GM18511 (cell line): ENCODE results near the gene TMEM139.
"Not testable (repeated sequence)": the region's sequence is repeated elsewhere in the genome, so short reads cannot be mapped to it uniquely, and the experiment has no call there.

Source experiments
- ATAC-seq: cut with Tn5 transposase; IDR thresholded peaks from one replicate; pipeline ENCODE4 v1.9.1; 2021; ENCODE audit warnings: mild to moderate bottlenecking, moderate library complexity; ENCODE audit not compliant: unreplicated experiment

TMEM139 gene

GRCh38 chr7:143287935-143288826 lies 3.4 kb downstream of the TMEM139 start, which contains the start of gene CASP2:
TSS of gene CASP2 (plus strand) at chr7:143288351. CDS start at chr7:143288456, 105 bp downstream.
- peak; percentile 89 for ATAC-seq

GRCh38 chr7:143288836-143289235 lies 4.1 kb downstream of the TMEM139 start:
- ATAC-seq = peak; percentile 3

GRCh38 chr7:143289421-143289820 lies 4.7 kb downstream of the TMEM139 start:
- ATAC-seq = no peak

DNA sequence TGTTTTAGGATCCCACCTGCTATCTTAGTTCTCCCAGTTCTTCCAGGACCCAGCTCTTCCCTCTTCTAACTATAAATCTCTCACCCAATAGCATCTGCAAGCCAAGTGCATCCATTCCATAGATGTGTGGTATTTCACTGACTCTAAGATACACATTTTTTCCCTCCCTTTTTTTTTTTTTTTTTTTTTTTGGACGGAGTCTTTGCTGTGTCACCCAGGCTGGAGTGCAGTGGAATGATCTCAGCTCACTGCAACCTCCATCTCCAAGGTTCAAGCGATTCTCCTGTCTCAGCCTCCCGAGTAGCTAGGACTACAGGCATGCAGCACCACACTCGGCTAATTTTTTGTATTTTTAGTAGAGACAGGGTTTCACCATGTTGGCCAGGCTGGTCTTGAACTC lies 5.1 kb downstream of the TMEM139 start:
- not testable (repeated sequence) for ATAC-seq

DNA sequence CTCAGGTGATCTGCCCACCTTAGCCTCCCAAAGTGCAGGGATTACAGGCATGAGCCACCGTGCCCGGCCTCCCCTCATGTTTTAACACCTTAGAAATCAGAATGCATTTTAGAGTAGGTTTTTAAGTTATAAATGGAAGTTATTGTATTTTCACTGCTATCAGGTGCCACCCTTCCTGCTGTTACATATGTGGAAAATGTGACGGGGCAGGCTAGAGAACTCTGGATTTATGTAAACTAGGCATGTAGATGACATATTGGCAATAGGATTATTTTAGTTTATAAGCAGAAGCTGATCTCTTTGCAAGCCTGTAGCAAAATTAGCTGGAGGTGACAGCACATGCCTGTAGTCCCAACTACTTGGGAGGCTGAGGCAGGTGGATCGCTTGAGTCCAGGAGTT lies 5.5 kb downstream of the TMEM139 start:
- no peak for ATAC-seq

DNA sequence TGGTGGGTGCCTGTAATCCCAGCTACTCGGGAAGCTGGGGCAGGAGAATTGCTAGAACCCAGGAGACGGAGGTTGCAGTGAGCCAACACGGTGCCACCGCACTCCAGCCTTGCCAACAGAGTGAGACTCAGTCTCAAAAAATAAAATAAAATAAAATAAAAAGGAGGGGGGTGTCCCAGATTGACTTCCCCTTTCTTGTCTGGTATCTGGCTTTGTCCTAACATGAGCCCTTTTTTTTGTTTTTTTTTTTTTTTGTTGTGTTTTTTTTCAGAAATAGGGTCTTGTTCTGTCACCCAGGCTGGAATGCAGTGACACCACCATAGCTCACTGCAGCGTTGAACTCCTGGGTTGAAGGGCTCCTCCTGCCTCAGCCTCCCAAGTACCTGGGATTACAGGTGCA lies 8.1 kb downstream of the TMEM139 start:
- no peak for ATAC-seq

DNA sequence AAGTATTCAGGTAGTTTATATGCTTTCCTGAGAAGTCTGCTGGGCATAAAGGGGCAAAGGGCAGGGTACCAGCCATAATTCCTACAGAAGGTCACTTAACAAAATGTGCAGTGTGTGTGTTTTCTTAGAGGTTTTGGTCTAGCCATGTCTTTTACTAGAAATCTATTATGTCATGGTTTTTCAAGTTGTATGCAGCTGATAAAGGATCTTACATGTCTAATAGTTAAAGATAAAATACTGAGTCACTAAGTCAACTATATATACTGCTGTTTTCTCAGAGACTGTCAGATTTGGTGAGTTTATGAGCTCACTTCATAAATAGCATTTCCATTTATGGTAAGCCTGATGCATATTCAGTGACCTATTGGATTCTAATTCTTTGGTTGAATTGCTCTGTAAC lies 11.1 kb downstream of the TMEM139 start:
- ATAC-seq = no peak

DNA sequence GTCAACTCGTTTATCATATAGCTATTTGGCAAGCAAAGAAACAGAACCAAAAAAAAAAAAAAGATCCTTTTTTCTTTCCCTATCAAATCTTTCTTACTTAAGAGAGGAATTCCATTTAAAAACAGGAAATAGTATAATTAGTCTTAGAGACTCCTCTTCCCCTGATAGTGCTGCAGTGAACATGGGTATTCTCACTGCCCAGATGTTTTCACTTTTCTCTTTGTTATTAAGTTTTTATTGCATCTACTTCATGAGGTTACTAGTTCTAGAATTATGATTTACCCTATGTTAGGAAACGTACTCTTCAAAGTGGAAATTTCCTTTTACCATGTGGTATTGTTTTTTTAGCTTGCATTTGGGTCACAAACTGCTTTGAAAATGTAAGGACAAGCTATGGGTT lies 11.9 kb downstream of the TMEM139 start:
- no peak for ATAC-seq

DNA sequence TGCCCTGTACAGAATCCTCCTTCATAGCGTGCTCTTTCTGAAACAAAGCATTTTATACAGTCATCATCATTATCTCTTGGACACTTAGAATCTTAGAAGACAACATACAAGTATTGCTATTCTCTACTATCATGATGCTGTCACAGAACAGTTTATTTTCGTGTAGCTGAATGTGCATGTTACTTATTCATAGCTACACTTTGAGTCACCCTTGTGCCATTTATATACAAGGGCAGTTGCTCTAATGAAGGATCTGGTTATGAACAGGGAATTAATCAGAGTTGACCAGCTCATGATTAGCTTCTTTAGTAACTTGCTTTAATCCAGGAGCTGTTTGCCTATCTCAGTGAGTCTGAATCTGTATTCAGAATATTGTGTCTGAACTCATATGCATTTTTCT lies 14.6 kb downstream of the TMEM139 start:
- no peak for ATAC-seq

DNA sequence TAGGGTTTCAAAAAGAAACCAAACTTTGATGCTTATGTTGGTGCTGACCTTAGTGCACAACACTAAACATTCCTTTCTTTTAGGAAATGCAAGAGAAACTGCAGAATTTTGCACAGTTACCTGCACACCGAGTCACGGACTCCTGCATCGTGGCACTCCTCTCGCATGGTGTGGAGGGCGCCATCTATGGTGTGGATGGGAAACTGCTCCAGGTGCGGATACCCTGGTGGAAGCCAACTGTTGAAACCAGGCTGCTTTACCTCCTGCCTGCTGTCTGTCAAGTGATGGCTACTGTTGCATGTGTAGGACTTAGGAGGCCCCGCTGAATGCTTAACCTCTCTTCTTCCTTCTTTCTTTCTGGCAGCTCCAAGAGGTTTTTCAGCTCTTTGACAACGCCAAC lies 15.1 kb downstream of the TMEM139 start:
- ATAC-seq = no peak

DNA sequence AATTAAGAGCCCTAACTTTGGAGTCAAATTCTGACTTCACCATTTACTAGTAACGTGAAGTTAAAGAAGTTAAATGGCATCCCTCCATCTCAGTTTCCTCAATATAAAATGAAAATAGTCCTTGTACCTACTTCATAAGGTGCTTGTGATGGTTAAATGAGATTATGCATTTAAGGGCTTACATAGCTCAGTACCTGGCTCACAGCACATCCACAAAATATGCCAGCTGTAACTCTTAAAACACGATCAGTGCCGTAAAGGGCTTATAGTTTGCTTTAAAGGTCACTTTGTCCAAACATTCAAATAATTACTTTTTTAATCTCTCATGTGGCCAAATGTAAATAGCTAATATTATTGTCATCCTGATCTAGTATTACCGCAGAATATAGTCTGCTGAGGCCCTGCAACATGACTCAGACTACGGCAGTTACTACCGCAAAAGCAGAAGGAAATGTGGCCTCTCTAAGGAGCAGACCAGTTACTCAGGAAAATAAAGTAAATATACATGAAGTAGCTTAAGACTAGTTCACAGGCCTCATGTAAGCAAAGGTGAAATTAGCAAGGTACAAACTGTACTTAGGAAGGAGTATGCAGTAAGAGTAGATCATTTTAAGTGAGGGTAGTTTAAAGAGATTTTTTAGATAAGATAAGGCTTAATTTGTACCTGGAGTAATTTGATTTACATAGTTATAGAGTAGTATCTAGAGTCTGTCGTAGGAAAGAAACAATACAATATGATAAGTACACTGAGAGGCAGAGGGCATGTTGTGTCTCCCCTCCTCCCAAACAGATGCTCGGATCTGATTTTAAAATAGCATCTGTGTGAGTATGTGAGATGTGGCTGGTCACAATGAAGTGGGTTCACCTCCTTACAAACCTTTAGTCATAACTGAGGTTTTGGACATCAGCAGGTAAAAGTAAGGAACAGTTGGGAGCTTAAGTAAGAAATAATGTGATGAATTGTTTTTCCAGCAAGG lies 16.5 kb downstream of the TMEM139 start:
- ATAC-seq = no peak

DNA sequence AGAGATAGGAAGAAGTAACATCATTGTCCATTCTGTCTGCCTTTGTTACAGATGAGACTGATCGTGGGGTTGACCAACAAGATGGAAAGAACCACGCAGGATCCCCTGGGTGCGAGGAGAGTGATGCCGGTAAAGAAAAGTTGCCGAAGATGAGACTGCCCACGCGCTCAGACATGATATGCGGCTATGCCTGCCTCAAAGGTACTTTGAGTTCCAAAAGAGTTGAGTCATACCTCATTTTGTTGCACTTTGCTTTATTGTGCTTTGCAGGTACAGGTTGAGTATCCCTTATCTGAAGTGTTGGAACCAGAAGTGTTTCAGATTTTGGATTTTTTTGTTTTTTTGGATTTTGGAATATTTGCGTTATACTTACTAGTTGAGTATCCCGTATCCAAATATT lies 19.0 kb downstream of the TMEM139 start:
- ATAC-seq = no peak

DNA sequence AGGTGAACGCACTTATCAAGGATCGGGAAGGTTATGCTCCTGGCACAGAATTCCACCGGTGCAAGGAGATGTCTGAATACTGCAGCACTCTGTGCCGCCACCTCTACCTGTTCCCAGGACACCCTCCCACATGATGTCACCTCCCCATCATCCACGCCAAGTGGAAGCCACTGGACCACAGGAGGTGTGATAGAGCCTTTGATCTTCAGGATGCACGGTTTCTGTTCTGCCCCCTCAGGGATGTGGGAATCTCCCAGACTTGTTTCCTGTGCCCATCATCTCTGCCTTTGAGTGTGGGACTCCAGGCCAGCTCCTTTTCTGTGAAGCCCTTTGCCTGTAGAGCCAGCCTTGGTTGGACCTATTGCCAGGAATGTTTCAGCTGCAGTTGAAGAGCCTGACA lies 20.2 kb downstream of the TMEM139 start:
- ATAC-seq = no peak

DNA sequence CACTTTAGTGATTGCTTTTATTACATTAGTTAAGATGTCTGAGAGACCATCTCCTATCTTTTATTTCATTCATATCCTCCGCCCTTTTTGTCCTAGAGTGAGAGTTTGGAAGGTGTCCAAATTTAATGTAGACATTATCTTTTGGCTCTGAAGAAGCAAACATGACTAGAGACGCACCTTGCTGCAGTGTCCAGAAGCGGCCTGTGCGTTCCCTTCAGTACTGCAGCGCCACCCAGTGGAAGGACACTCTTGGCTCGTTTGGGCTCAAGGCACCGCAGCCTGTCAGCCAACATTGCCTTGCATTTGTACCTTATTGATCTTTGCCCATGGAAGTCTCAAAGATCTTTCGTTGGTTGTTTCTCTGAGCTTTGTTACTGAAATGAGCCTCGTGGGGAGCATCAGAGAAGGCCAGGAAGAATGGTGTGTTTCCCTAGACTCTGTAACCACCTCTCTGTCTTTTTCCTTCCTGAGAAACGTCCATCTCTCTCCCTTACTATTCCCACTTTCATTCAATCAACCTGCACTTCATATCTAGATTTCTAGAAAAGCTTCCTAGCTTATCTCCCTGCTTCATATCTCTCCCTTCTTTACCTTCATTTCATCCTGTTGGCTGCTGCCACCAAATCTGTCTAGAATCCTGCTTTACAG lies 20.8 kb downstream of the TMEM139 start:
- no peak for ATAC-seq

GRCh38 chr7:143308632-143309031 lies 23.9 kb downstream of the TMEM139 start:
- ATAC-seq = no peak

GRCh38 chr7:143314127-143314526 lies 29.4 kb downstream of the TMEM139 start:
- no peak for ATAC-seq

GRCh38 chr7:143315776-143316175 lies 31.0 kb downstream of the TMEM139 start, which contains the start of gene CLCN1:
TSS of gene CLCN1 (plus strand) at chr7:143316111. CDS start at chr7:143316213, 102 bp downstream.
- ATAC-seq = no peak

DNA sequence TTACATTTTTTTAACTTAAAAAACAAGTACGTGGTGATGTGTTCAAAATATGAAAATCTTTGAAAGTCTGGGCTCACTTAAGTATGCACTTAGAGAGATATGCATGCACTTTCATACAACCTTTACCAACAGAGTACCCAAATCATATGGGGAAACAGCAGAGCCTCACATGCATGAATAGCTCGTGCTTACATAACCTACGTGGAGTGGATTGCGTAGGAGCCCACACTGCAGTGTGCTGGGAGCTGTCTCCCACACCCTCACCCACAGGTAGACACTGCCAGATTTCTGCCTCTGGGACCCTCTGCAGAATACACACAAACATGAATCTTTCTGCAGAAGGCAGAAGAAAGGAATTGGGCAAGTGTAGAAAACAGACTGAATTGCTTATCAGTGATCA lies 31.7 kb downstream of the TMEM139 start:
- ATAC-seq = no peak

- ATAC-seq = no peak
Measured at GRCh38 chr7:143318661-143319060, 33.9 kb downstream of the TMEM139 start.

GRCh38 chr7:143320620-143321019 lies 35.9 kb downstream of the TMEM139 start:
- no peak for ATAC-seq

DNA sequence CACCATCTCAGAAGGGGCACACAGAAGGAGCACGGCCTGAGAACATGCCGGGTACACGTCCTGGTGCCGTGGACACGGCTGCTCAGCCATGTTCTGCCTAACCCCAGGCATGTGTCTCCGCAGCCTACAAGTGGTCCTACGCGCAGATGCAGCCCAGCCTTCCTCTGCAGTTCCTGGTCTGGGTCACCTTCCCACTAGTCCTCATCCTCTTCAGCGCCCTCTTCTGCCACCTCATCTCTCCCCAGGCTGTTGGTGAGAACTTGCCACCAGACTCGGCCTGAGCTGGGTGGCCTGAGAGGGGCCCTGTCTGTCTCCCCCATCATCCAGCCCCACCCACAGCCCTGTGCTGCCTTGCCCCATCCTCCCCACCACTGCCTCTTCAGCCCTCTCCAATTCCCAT lies 36.5 kb downstream of the TMEM139 start:
- no peak for ATAC-seq
